Fibroblast of skin of left biceps (primary cell): ENCODE measurements around the gene THRSP.
A peak's percentile ranks its signal among the peaks of the same experiment; 100 is the strongest.
"Not testable (repeated sequence)": the region's sequence is repeated elsewhere in the genome, so short reads cannot be mapped to it uniquely, and the experiment has no call there.

Experiments
- DNase-seq, 2 experiments: peaks; one replicate each; pipeline ENCODE4 v3.0.0-alpha.2; 2013; ENCODE audit warnings: low read depth in 2 of 2

THRSP gene, protein sequence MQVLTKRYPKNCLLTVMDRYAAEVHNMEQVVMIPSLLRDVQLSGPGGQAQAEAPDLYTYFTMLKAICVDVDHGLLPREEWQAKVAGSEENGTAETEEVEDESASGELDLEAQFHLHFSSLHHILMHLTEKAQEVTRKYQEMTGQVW

DNA sequence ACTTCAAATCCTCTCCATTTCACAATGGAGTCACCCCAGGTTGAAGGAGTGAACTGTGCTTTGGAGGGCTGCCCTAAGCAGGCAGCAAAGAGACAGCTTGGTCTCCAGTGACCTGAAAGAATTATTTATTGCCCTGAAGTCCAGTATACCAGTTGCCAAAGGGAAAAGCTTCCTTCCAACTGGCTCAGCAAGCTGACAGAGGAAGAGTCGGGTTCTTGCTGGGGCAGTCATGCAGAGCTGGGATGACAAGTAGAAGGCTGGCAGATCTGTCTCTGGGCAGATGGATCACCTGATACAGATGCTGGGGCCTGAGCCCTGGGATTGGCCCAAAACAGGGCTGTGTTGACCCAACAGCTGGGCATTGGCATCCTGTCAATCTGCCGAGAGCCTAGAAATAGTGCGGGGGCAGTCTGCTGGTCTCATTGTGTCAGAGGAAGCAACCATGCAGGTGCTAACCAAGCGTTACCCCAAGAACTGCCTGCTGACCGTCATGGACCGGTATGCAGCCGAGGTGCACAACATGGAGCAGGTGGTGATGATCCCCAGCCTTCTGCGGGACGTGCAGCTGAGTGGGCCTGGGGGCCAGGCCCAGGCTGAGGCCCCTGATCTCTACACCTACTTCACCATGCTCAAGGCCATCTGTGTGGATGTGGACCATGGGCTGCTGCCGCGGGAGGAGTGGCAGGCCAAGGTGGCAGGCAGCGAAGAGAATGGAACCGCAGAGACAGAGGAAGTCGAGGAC, at the start of gene THRSP:
Gene THRSP (plus strand): TSS at position 422 of the 742 bp plus-strand sequence. CDS start 21 bp downstream, at position 443.
- DNase-seq = no peak

DNA sequence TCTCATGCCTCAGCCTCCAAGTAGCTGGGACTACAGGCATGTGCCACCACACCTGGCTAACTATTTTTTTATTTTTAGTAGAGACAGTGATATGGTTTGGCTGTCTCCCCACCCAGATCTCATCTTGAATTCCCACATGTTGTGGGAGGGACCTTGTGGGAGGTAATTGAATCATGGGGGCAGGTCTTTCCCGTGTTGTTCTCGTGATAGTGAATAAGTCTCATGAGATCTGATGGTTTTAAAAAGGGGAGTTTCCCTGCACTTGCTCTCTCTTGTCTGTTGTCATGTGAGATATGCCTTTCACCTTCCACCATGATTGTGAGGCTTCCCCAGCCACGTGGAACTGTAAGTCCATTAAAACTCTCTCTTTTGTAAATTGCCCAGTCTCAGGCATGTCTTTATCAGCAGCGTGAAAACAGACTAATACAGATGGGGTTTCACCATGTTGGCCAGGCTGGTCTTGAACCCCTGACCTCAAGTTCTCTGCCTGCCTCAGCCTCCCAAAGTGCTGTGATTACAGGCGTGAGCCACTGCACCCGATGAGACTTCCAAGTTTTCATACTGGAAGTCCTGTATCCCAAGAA, 48.6 kb upstream of the THRSP start:
- not testable (repeated sequence) for DNase-seq

DNA sequence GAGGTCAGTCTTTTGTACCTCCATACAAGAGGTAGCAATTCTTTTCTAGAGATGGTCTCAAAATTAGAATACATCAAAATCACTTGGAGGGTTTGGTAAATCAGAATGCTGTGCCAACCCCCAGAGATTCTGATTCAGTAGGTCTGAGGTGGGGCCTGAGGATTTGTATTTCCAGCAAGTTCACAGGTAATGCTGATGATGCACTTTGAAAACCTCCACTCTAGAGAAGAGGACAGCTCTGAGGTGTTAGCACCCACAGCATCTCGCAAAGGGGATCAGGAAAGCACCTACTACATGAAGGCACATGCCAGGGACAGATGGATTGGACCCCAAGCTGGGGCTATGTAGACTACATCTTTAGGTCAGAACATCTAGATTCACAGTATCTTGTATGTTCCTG, 47.8 kb upstream of the THRSP start:
- DNase-seq = no peak

DNA sequence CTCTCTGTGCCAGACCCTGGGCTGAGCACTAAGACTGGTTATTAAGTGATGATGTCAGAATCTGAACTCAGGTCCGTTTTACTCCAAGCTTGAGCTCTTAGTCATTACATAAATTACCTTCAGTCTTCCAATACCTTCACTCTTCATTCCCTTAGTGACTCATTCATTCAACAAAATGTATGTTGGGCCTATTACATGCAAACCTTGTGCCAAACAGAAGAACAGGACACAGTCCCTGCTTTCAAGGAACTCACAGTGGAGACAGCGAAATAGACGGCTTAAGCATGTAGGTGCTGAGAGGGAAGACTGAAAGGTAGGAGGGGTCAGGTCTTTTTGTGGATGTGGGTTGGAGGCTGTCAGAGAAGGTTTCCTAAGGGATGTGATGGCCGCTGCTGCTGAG, 43.9 kb upstream of the THRSP start:
- DNase-seq = no peak

DNA sequence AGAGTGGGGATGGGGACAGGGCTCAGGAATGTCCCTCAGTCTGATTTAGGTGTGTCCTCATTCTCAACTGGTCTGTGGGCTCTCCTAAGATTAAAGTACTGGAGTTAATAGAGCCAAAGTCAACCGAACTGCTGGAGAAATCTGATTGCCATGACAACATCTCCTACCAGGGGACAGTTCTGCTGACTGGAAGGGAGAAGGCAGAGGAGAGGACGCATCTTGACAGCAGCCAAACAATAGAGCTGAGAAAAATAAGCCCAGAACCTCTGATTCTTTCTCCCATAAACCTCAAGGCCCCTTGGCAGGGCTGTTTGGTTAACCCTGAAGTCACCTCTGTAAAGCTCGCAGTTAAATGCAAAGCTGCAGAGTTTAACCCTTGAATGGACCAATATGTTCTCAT, 43.4 kb upstream of the THRSP start:
- DNase-seq = no peak

DNA sequence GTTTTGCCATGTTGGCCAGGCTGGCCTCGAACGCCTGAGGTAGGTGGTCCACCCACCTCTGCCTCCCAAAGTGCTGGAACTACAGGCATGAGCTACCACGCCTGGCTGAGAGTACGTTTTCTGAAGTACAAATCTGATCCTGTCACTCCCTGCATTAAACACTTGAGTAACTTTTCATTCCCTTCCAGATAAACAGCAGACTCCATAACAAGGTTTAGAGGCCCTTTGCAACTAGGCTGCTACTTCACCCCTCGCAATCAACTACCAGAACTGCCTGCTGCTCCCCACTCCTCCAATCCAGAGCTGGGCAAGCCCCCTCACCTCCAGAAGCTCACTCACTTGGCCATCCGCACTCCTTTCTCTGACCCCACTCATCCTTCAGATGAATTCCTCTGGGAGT, 42.0 kb upstream of the THRSP start:
- DNase-seq = no peak

DNA sequence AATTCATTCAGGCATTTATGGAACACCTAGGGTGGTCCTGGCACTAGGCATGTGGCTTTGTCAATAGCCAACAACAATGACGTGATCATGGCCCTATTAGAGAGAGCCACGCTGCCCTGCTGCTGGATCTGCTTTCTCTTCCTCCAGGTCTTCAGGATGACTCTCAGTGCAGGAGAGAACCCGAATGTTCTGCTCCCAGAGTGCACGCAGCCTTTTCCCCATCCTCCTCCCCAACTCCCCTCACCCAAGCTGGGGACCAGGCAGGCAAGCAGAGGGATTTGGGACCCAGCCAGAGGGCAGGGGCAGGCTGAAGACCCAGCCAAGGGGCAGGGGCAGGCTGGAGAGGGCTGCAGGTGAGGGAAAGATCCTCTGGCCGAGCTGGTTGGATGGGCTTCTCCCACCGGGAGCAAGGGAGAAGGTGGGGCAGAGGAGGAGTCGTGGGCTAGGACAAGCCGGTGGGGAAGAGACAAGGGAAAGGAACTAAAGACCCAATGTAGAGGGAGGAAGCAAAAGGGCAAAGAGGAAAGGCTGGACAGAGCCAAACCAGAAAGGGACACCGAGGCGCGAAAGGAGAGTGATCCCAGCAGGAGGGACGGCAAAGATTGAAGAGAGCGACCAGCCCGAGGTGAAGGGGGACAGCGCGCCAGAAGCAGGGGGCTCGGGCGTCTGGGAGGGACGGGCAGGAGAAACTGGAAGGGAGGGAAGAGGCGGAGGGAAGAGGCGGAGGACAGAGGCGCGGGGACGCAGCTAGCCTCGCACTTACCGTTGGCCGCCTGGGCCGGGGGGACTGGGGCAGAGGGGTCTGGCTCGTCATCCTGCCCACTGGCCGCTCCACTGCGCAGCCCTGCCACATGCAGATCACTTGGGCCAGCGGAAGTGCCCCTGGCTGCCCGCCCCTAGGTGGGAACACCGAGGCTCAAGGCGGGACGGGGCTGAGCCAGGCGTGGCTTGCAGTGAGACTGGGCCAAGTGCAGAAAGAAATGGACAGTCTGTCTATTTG, 41.0 kb upstream of the THRSP start, which contains the start of gene KCTD14:
Gene KCTD14 (minus strand): TSS at position 880 of the 1,000 bp plus-strand sequence. CDS start 27 bp downstream, at position 853.
- no peak for DNase-seq

DNA sequence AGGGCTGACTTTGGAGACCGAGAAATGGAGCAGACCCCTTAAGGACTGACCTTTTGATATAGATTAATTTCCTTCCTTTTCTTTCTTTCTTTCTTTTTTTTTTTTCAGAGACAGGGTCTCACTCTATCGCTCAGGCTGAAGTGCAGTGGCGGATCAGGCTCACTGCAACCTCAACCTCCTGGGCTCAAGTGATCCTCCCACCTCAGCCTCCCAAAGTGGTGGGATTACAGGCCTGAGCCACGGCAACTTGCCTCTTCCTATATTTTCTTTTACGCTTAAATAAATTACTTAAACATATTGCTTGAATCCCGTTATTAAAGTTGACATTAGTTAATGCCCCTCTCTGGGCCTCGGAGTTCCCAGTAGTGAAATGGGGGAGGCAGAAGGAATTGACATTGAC, 40.2 kb upstream of the THRSP start:
- no peak for DNase-seq

DNA sequence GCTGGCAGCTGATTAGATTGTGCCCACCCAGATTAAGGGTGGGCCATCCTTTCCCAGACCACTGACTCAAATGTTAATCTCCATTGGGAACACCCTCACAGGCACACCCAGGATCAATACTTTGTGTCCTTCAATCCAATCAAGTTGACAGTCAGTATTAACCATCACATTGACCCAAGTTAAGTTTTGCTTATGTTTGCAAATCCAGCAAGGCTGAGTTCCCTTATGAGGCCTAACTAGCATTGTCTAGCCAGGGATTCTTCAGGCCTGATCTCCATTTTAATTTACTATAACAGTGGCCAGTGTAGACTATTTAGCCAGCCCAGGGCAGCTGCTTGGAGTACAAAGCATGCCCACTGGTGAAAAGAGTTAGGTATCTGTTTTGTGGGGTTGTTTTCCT, 38.3 kb upstream of the THRSP start:
- DNase-seq = no peak

DNA sequence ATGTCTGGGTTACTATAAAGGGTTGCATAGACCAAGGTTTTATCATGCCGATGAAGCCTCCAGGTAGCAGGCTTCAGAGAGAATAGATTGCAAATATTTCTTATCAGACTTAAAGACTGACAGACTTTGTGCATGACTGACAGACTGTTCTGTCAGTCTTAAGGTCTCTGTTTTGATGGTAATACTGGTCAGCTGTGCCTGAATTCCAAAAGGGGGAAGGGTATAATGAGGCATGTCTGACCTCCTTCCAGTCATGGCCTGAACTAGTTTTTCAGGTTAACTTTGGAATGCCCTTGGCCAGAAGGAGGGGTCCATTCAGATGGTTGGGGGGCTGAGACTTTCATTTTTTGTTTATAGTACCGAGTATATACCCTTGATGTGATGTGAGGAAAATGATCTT, 35.9 kb upstream of the THRSP start:
- no peak for DNase-seq

DNA sequence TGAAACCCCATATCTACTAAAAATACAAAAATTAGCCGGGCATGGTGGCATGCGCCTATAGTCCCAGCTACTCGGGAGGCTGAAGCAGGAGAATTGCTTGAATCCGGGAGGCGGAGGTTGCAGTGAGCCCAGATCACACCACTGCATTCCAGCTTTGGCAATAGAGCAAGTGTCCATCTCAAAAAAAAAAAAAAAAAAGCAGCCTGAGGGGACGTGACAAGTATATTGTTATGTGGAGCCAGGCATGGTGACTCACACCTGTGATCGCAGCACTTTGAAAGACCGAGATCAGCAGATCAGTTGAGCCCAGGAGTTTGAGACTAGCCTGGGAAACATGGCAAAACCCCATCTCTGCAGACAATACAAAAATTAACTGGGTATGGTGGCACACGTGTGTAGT, 35.2 kb upstream of the THRSP start:
- DNase-seq = not testable (repeated sequence)

DNA sequence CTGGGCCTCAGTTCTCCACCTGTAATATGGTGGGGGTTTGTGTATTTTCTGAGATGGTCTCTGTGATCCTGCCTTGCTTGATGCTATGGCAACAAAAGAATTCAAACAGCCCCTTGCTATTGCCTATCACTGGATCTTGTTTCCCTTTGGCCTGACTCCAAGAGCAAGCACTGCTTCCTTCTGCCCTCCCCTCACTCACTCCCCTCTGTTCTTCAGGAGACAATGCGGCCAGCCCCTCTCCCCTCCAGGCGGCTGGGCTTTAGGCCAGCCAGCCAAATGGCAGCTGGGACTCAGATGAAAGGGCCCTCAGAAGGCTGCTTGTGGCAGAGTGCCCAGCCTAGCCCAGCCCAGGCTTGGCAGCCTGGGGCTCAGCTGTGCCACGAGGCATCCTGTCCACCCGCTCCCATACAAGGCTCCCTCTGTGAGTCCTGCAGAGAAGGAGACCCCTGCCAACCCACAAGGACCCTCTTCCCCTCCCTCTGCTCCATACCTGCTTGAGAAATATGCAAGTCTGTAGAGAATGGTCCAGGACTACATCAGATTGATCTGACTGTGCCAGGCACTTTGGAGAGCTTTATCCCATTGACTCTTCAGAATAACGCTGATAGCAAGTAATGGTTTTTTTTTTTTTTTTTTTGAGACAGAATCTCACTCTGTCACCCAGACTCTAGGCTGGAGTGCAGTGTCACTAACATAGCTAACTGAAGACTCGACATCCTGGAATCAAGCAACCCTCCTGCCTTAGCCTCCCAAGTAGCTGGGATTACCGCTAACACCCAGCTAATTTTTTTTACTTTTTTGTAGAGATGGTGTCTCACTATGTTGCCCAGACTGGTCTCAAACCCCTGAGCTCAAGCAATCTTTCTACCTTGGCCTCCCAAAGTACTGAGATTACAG, 33.0 kb upstream of the THRSP start:
- DNase-seq = peak in 1 of 2 experiments; percentile 36

DNA sequence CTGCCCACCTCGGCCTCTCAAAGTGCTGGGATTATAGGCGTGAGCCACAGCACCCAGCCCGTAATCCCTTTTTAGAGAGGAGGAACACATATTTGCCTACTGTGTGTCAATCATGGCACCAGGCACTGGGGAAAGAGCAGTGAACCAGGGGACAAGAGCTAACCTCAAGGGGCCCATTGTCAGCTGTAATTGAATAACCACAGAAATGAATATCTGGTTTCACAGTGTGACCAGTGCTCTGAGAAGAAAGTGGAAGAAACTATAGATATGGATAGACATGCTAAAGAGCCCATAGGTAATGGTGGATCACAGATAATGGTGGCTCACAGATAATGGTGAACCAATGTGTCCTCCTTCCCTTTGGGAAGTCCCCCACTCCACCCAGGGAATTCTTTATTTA, 32.0 kb upstream of the THRSP start:
- no peak for DNase-seq

DNA sequence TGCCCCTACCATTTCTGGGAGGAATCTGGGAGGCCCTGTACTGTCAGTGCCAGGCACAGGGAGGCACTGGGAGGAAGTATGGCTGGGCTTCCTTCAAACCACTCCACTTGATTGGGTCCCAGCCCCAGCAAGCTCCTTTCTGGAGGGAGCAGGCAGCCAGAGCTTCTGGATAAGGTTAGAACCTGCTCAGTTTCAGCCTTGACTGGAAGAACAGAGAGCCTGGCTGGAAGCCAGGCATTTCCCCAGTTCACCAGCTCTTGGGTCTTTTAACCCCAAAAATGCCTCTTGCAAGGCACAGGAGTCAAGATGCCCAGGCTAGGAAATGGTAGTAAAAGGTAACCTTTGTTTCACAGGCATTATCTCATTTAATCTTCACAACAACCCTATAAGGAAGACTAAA, 31.6 kb upstream of the THRSP start:
- no peak for DNase-seq

DNA sequence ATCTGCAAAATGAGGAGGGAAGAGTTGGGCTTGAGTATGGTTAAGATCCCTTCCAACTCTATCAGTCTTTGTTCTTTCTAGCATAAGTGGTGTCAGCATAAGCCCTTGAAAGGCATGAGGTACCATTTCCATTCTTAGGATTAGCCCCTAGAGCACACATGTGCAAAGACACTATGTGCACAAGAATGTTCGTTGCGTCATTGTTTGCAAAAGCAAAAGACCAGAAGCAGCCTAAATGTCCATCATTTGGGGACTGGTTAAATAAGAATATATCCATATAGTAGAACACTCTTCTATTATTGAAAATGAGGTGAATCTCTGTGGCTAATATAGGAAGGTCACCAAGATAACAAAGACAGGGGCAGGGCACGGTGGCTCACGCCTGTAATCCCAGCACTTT, 30.6 kb upstream of the THRSP start:
- DNase-seq = no peak

DNA sequence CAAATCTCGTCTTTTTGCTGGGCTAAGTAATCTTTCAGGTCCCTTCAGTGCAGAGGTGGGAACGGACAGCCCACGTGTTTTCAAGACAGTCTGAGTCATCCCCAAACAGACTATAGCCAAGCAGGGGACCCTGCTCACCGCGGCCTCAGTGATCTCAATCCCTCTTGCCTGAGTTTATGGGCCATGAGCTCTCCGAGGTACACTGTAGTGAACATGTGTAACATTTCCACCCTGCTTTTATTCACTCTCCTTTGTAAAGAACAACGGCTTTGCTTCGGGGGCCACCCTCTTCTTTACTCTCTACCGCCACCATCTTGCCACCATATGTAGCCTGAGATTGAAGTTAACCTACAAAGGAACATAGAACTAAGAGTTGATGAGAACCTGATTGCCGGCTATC, 29.0 kb upstream of the THRSP start:
- DNase-seq = no peak

DNA sequence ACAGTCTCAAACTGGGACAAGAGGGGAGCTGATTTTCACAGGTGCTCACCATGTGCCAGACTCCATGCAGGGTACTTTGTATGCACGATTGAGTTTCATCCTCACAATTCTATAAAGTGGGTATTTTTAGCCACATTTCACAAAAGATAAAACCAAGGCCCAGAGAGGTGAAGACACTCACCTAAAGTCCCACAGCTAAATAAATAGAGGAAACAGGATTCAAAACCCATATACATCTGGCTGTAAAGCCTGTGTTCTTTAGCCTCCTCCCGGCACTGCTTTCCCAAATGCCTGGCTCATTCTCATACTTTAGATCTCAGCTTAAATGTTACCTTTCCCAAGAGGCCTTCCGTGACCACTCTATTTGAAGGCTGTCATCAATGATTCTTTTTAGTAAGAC, 27.3 kb upstream of the THRSP start:
- DNase-seq = no peak

DNA sequence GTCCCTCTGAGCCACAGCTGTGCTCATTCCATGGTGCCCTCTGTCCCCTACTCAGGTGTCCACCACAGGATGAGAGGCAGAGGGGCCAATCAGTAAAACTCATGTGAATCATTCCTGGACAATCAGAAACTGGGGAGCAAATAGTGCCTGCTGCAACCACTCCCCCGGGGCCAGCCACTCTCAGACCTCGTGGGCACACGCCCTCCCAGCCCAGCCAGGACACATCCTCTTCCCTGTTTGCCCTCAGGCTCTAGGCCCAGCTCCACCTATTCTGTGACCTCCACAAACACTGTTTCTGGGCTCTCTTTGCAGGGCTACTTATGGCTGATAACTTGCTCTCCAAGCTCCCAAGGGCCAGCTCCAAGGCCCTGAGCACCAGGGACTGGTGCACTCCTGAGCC, 26.6 kb upstream of the THRSP start:
- DNase-seq = no peak

DNA sequence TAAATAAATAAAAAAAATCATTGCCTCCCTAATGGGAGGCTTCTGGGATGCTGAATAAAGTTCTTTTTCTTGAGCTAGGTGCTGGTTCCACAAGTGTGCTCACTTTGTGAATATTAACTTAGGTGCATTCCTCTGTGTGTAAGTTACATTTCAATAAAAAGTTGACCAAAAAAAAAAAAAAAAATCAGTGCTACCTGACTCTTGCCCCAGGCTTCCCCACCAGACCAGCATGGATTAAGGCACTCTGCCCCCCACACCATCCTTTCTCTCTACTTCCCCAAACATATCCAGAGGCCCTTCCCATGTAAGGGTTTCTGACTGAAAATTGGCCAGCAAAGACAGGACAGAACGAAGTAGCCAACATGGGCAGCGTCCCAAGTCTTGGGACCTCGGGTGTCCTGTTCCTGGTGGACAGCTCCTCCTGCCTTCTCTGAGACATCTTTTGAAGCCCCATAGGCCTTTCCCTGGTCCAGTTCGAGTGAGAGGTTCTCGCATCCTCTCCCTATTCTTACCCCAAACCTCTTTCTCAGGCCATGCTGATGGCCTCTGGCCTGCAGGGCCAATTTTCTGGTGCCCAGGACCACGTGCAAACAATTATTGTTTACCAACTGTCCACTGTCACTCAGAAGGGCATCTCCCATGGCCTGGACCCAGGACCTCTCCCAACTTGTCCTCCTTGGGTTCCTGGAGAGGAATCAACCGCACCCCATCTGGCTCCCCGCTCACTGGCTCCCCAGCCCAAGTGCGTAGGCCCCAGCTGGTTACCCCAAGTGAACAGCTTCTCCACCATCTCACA, 25.6 kb upstream of the THRSP start:
- no peak for DNase-seq

DNA sequence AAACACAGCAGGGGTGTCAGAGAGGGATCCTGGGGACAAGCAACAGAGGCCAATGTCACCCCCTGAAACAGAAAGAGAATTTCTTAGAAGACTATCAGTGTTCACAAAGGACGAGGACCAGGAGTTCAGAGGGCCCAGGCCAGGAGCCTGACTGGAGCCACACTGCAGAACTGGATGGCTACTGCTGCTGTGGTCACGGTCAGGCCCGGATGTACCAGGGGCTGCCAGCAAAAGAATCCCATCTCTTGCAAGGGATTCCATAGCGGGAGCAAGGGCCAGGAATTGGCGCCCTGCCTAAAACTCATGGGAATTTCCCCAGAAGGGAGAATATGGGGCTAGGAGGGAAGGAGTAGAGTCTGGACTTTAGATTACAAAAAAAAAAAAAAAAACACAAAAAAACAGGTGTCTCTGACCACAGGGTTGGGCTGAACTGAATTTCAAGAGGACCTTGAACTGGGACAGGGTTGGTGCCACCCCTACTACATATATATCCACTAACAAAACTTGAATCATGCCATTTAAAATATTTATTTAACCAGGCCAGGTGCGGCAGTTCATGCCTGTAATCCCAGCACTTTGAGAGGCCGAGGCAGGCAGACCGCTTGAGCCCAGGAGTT, 24.9 kb upstream of the THRSP start:
- no peak for DNase-seq
